ENCODE data around the gene OLFML2A. TPM values are rescaled to one million over a fixed set of nuclear protein-coding genes. Genes with fewer than 3 reads are reported as not detected.
A peak's percentile ranks its signal among the peaks of the same experiment; 100 is the strongest.

The OLFML2A gene
- total and polyA plus RNA-seq, 8 donors: 0.95 to 8.6 (median 6.1) TPM

DNA sequence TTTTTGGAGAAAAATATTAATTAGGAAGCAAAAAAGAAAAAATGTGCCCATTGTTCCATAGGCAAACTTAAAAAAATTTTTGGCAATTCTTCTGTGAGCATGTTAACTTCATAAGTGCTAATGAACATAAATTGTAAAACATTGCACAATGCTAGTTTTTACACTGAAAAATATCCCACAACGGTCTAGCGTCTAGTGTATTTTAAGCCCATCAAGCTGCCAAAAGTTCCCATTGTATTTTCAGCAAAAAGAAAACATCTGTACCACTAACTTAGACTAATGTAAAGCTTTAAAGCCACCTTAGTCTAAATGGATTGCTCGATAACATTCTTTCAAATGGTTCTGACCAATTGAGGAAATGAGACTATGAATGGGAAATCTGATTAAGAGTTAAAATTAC, 8.6 kb upstream of the OLFML2A start:
- H3K36me3 ChIP-seq: no peaks in the 10 kb centered on the region
- ATAC-seq (no peak), DNase-seq (no peak), FAIRE-seq (no peak)
- no peaks in the 10 kb centered on the region for H3K9me3 ChIP-seq
- peaks cover 4 to 8% (median 5%) of the 10 kb centered on the region in 3 donors for H3K4me1 ChIP-seq
- peak overlapping the region in 1 of 4 donors; percentile 84 for H3K27ac ChIP-seq
- peak overlapping the region in 2 of 4 donors; percentile 93 to 94 for H3K4me3 ChIP-seq
- TF ChIP-seq, protein P1, sequence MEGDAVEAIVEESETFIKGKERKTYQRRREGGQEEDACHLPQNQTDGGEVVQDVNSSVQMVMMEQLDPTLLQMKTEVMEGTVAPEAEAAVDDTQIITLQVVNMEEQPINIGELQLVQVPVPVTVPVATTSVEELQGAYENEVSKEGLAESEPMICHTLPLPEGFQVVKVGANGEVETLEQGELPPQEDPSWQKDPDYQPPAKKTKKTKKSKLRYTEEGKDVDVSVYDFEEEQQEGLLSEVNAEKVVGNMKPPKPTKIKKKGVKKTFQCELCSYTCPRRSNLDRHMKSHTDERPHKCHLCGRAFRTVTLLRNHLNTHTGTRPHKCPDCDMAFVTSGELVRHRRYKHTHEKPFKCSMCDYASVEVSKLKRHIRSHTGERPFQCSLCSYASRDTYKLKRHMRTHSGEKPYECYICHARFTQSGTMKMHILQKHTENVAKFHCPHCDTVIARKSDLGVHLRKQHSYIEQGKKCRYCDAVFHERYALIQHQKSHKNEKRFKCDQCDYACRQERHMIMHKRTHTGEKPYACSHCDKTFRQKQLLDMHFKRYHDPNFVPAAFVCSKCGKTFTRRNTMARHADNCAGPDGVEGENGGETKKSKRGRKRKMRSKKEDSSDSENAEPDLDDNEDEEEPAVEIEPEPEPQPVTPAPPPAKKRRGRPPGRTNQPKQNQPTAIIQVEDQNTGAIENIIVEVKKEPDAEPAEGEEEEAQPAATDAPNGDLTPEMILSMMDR (IDR thresholded peaks at IDR 0.05): no peak
- WGBS, 2 donors: 64 to 65% methylated on average over 3 of the region's 3 CpGs
- intact Hi-C loops (cut with DNase I): no loop called here
- no peaks in the 10 kb centered on the region for H3K27me3 ChIP-seq

DNA sequence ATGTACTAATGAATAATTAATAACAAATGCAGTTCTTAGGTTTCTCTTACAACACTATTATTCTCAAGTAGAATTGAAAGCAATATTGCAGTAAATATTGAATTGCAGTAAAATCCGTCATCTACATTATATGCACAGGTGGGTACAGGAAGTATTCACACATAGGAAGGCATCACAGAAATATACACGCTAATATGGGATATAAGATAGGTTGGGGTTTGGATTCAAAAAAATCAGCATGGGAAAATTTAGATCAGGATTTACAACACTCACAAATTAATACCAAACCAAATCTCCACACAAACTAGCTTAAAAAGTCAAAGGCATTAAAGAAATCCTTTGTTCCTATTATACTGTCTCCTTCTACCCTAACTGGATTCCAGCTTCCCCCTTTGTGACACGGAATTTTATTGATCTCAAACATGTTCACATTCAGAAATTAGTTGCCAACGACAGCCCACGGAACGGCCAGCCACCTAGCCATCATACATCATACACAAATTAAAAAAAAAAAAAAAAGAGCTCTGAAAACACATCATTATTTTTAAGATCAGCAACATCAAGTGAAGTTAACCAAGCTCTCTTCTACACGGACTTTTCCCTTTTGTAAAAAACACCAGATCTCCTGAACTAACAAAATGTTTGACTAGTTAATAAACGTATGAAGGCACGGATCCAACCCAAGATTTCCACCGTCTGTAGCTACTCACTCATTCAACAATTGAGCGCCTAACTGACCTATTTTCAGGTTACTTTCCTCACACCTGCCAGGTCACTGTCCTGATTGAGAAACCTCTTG, 8.0 kb upstream of the OLFML2A start:
- no peaks in the 10 kb centered on the region for H3K9me3 ChIP-seq
- WGBS, 2 donors: 13 to 14% methylated on average over 11 of the region's 11 CpGs
- H3K4me1 ChIP-seq: peaks cover 4 to 8% (median 5%) of the 10 kb centered on the region in 3 donors
- H3K4me3 ChIP-seq: peak overlapping the region; percentile 93 to 99 (median 96)
- H3K27me3 ChIP-seq: no peaks in the 10 kb centered on the region
- no peak for DNase-seq
- FAIRE-seq: no peak
- intact Hi-C loops (cut with DNase I): no loop called here
- no peaks in the 10 kb centered on the region for H3K36me3 ChIP-seq
- no peak for ATAC-seq
- peak overlapping the region; percentile 66 to 84 (median 80) for H3K27ac ChIP-seq
- TF ChIP-seq, protein P1 (IDR thresholded peaks at IDR 0.05): no peak

DNA sequence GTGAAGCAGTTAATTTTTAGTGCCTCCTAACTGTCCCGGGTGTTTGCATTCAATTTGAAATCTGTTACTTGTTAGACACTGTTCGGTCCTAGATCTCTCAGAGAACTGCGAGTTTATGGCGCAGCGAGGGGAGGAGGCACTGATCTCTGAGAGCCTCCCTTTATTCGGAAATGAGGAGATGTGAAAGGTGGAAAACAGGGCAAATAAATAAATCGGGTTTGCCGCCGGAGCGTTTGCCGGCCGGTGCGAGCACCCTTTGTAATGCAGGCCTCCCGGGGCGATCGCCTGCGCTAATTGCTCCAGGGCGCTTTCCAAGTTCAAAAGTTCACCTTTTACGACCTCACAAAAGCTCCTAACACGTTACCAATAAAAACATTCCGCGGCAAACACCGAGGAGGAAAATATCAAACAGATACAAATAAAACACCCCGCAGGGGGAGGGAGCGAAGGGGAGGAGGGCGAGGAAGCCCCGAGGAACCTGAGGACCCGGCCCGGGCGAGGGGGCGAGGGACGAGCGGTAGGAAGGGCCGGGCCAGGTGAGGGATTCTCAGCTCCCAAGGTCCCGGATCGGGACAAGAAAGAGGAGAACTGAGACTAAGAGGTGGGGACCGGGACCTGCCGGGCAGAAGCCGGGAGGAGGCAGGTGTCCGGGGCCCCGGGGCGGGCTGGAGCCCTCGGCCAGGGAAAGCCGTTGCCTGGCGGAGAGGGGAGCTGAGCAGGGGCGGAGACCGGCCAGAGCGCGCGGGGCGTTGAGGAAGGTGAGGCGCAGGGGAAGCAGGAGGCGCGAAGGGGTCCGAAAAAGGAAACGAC, 7.2 kb upstream of the OLFML2A start:
- WGBS, 2 donors: 1% methylated on average over 56 of the region's 56 CpGs
- FAIRE-seq: no peak
- intact Hi-C loops (cut with DNase I): loop anchor here in 1 of 3 donors (10.0 kb wide), 1 partner anchor 605 kb away; no protein-coding TSS in a partner anchor

DNA sequence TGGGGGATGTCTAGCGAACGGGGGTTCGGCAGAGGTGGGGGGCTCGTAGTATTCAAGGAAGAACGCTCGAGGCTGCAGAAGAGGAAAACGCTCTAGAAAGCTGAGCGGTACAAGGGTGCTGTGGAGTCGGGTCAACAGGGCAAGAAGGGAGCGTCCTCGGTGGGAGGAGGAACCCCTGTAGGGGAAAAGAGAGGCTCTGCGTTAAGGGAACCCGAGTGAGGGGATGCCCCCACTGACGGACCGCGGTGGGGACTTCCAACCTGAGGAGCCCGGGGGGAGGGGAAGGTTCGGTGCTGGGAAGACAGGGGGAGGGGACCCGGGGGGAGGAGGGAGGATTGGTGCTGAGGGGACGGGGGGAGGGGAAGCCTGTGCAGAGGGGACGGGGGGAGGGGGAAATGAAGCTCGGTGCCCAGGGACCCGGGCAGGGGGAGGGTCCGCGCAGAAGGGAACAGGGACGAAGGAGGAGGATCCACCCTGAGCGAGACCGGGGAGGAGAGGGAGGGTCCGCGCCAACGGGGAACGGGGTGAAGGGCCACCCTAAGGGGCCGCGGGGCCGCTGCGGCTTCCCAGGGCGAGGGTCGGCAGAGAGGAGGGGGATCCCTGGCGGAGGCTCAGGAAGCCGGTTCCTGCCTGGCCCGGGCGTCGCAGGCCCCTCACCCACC, 6.4 kb upstream of the OLFML2A start:
- ATAC-seq: peak; percentile 0 to 3 (median 0)
- peak overlapping the region; percentile 93 to 99 (median 96) for H3K4me3 ChIP-seq
- FAIRE-seq: no peak

More for the DNA sequence above, 7.2 kb upstream of the OLFML2A start:
- H3K4me1 ChIP-seq: peaks cover 2 to 11% (median 2%) of the 10 kb centered on the region in 3 donors
- ATAC-seq (peak in 3 of 4 donors; percentile 14 to 19 (median 15)), DNase-seq (peak; percentile 39 to 87 (median 60))
- TF ChIP-seq, protein P1 (IDR thresholded peaks at IDR 0.05): no peak
- H3K27me3 ChIP-seq: no peaks in the 10 kb centered on the region
- H3K36me3 ChIP-seq: no peaks in the 10 kb centered on the region
- peak overlapping the region; percentile 93 to 99 (median 96) for H3K4me3 ChIP-seq
- no peaks in the 10 kb centered on the region for H3K9me3 ChIP-seq
- peak overlapping the region; percentile 66 to 84 (median 80) for H3K27ac ChIP-seq

More for the DNA sequence above, 6.4 kb upstream of the OLFML2A start:
- no peaks in the 10 kb centered on the region for H3K9me3 ChIP-seq
- H3K27me3 ChIP-seq: no peaks in the 10 kb centered on the region
- H3K4me1 ChIP-seq: peaks cover 0 to 13% (median 5%) of the 10 kb centered on the region in 3 donors
- intact Hi-C loops (cut with DNase I): loop anchor here in 1 of 3 donors (10.0 kb wide), 1 partner anchor 604 kb away; no protein-coding TSS in a partner anchor
- H3K36me3 ChIP-seq: no peaks in the 10 kb centered on the region
- TF ChIP-seq, protein P1 (IDR thresholded peaks at IDR 0.05): no peak
- WGBS, 2 donors: 0 to 1% methylated on average over 25 to 43 of the region's 43 CpGs
- peak overlapping the region; percentile 74 to 84 (median 80) for H3K27ac ChIP-seq
- DNase-seq: peak in 4 of 6 donors; percentile 48 to 85 (median 55)

Measured in pancreas (tissue), 10 donors.